Measurements from ENCODE around the gene XPO4. TPM values are rescaled to one million over a fixed set of nuclear protein-coding genes. Genes with fewer than 3 reads are reported as not detected.

The XPO4 gene
- total and polyA plus RNA-seq, 9 donors = 4.3 to 20.6 (median 13.4) TPM

DNA sequence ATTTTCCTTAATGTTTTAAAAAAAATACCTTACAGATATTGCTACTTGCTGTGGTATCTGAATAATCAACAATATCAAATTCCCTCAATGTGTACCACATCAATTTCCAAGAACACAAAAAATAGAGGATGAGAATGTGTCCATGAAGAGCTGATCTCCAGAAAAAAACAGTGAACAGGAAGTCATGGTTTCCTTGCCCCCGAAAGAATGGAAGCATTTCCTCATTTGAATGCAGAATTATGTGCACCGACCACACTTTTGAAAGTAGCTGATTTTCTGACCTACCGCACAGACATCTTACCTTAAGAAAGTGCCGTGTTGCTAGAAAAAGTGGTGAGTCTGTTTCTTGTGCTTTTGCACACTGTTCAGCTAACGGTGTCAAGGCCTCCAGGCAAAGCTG lies 115.4 kb downstream of the XPO4 start:
- intact Hi-C loops (cut with DNase I) = no loop called here
- no peak overlapping the region for H3K4me3 ChIP-seq
- TF ChIP-seq CTCF (IDR thresholded peaks at IDR 0.05) = no peak
- no peak for TF ChIP-seq POLR2A (IDR thresholded peaks at IDR 0.05)
- TF ChIP-seq EP300 (IDR thresholded peaks at IDR 0.05) = no peak
- DNase-seq = no peak
- 91 to 95% (median 93%) methylated on average over 5 of the region's 5 CpGs for WGBS, 3 donors
- H3K27me3 ChIP-seq = no peaks in the 10 kb centered on the region
- no peak overlapping the region for H3K27ac ChIP-seq
- no peaks in the 10 kb centered on the region for H3K36me3 ChIP-seq
- H3K9me3 ChIP-seq = no peaks in the 10 kb centered on the region
- no peaks in the 10 kb centered on the region for H3K4me1 ChIP-seq (ENCODE audit: insufficient read depth)

GRCh38 chr13:20782116-20782708 lies 120.3 kb downstream of the XPO4 start:
- WGBS, 3 donors = 81 to 87% (median 84%) methylated on average over 3 of the region's 3 CpGs

GRCh38 chr13:20780317-20780716 lies 122.2 kb downstream of the XPO4 start:
- no peak for DNase-seq
- H3K27ac ChIP-seq = no peak overlapping the region
- no peak overlapping the region for H3K4me3 ChIP-seq
- TF ChIP-seq POLR2A (IDR thresholded peaks at IDR 0.05) (no peak), CTCF (IDR thresholded peaks at IDR 0.05) (no peak), EP300 (IDR thresholded peaks at IDR 0.05) (no peak)
- intact Hi-C loops (cut with DNase I) = no loop called here
- no peaks in the 10 kb centered on the region for H3K4me1 ChIP-seq (ENCODE audit: insufficient read depth)
- WGBS, 3 donors = 76 to 83% (median 81%) methylated on average over 1 of the region's 1 CpG
- no peaks in the 10 kb centered on the region for H3K9me3 ChIP-seq
- no peaks in the 10 kb centered on the region for H3K36me3 ChIP-seq
- H3K27me3 ChIP-seq = no peaks in the 10 kb centered on the region

More at GRCh38 chr13:20782116-20782708, 120.3 kb downstream of the XPO4 start:
- H3K27ac ChIP-seq = no peak overlapping the region
- no peaks in the 10 kb centered on the region for H3K27me3 ChIP-seq
- H3K36me3 ChIP-seq = no peaks in the 10 kb centered on the region
- DNase-seq = no peak
- H3K9me3 ChIP-seq = no peaks in the 10 kb centered on the region
- no peaks in the 10 kb centered on the region for H3K4me1 ChIP-seq (ENCODE audit: insufficient read depth)
- no peak for TF ChIP-seq CTCF (IDR thresholded peaks at IDR 0.05)
- no peak for TF ChIP-seq EP300 (IDR thresholded peaks at IDR 0.05)
- H3K4me3 ChIP-seq = no peak overlapping the region
- intact Hi-C loops (cut with DNase I) = no loop called here

- H3K27ac ChIP-seq = no peak overlapping the region
- no peak for DNase-seq
- TF ChIP-seq POLR2A (IDR thresholded peaks at IDR 0.05) (no peak), EP300 (IDR thresholded peaks at IDR 0.05) (no peak), CTCF (IDR thresholded peaks at IDR 0.05) (no peak)
- WGBS, 3 donors = 92 to 96% (median 92%) methylated on average over 7 of the region's 7 CpGs
- no peaks in the 10 kb centered on the region for H3K4me1 ChIP-seq (ENCODE audit: insufficient read depth)
- intact Hi-C loops (cut with DNase I) = loop anchor here in 1 of 4 donors (10.0 kb wide), 1 partner anchor 915 kb away; the partner anchor contains the start of gene ZMYM5
- no peaks in the 10 kb centered on the region for H3K27me3 ChIP-seq
- no peak overlapping the region for H3K4me3 ChIP-seq
- no peaks in the 10 kb centered on the region for H3K36me3 ChIP-seq
- H3K9me3 ChIP-seq = no peaks in the 10 kb centered on the region
Observed at GRCh38 chr13:20779405-20779804, 123.1 kb downstream of the XPO4 start.

Measured in ovary (tissue), 9 donors.